Ascending aorta (tissue), 2 donors: Measurements from ENCODE around the gene WDR18. TPM values are rescaled to one million over a fixed set of nuclear protein-coding genes. Genes with fewer than 3 reads are reported as not detected.

Experiments used
- DNase-seq, 2 donors: peaks; one replicate each; pipeline ENCODE4 v3.0.0-alpha.2; 2019; ENCODE audit warnings: low spot score in 2 of 2
- H3K27ac ChIP-seq, 2 donors: fragments of 200-600 bp; sonication (generic); one replicate each; pipeline ENCODE4 v1.5.1; 2016 to 2017; ENCODE audit warnings: mild to moderate bottlenecking in 1 of 2
- H3K27me3 ChIP-seq: fragments of 200-600 bp; sonication (generic); one replicate; pipeline ENCODE4 v1.5.1; 2017
- H3K36me3 ChIP-seq, 2 donors: fragments of 200-600 bp; sonication (generic); one replicate each; pipeline ENCODE4 v1.5.1; 2016
- H3K4me1 ChIP-seq, 2 donors: fragments of 200-600 bp; sonication (generic); one replicate each; pipeline ENCODE4 v1.5.1; 2016 to 2017; ENCODE audit warnings: mild to moderate bottlenecking in 1 of 2
- H3K4me3 ChIP-seq, 2 donors: fragments of 200-600 bp; sonication (generic); one replicate each; pipeline ENCODE4 v1.5.1; 2016 to 2017; ENCODE audit warnings: mild to moderate bottlenecking in 1 of 2
- H3K9me3 ChIP-seq, 2 donors: fragments of 200-600 bp; sonication (generic); one replicate each; pipeline ENCODE4 v1.5.1; 2016
- CTCF ChIP-seq, 3 experiments: fragments of 200-600 bp in 2 of 3; fragments of 450-650 bp in 1 of 3; sonication (generic) in 2 of 3; IDR thresholded peaks; one replicate each; pipeline ENCODE4 v1.5.1; 2016 to 2019; ENCODE audit warnings: antibody characterized with exemption in 3 of 3, mild to moderate bottlenecking in 1 of 3, moderate library complexity in 1 of 3
- intact Hi-C: fragments of 100-400 bp; cut with DNase I; formaldehyde crosslinking; loops from one replicate; pipeline ENCODE4 v1.15.1; 2023
- total RNA-seq: library from RNA; depleted of rRNA; stranded (reverse); fragments of >200 nt; gene quantifications from one replicate; pipeline ENCODE4 v1.1.0, GENCODE V29; 2016

WDR18 gene
- total RNA-seq, 1 donor from 2014 or later, result 65.7 TPM

GRCh38 chr19:971795-972194 is 12.3 kb upstream of the WDR18 start:
- Histone ChIP-seq H3K4me1 (no peaks in the 10 kb centered on the region), H3K27me3 (no peaks in the 10 kb centered on the region), H3K36me3 (peaks cover 13 to 32% of the 10 kb centered on the region in 2 donors), H3K9me3 (peaks cover 7 to 8% of the 10 kb centered on the region in 2 donors), H3K4me3 (no peak overlapping the region), H3K27ac (no peak overlapping the region)
- no peak for TF ChIP-seq CTCF (IDR thresholded peaks at IDR 0.05)
- DNase-seq, result no peak
- intact Hi-C loops, result no loop called here

DNA sequence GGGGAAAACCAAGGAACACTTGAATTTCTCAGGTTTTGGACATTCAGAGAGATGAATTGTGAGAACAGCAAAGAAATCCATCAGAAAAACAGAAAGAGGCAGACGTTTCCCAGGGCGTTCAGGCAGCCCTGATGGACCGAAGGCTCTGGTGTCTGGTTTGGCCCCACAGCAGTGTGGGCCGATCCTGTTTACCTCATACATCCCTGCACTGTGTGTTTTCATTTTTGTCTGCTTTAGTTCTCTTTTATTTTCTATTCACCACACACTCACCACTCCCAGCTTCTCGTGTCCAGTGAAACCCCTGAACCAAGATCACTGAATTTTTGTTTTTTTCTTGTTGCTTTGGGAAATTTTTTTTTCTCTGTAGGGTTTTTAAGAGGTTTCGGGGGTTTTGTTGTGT is 11.9 kb upstream of the WDR18 start:
- no peak for DNase-seq
- Histone ChIP-seq H3K27ac (no peak overlapping the region), H3K4me1 (no peaks in the 10 kb centered on the region), H3K9me3 (peaks cover 7 to 8% of the 10 kb centered on the region in 2 donors), H3K27me3 (no peaks in the 10 kb centered on the region), H3K4me3 (no peak overlapping the region), H3K36me3 (peaks cover 13 to 31% of the 10 kb centered on the region in 2 donors)
- intact Hi-C loops, result no loop called here
- no peak for TF ChIP-seq CTCF (IDR thresholded peaks at IDR 0.05)

DNA sequence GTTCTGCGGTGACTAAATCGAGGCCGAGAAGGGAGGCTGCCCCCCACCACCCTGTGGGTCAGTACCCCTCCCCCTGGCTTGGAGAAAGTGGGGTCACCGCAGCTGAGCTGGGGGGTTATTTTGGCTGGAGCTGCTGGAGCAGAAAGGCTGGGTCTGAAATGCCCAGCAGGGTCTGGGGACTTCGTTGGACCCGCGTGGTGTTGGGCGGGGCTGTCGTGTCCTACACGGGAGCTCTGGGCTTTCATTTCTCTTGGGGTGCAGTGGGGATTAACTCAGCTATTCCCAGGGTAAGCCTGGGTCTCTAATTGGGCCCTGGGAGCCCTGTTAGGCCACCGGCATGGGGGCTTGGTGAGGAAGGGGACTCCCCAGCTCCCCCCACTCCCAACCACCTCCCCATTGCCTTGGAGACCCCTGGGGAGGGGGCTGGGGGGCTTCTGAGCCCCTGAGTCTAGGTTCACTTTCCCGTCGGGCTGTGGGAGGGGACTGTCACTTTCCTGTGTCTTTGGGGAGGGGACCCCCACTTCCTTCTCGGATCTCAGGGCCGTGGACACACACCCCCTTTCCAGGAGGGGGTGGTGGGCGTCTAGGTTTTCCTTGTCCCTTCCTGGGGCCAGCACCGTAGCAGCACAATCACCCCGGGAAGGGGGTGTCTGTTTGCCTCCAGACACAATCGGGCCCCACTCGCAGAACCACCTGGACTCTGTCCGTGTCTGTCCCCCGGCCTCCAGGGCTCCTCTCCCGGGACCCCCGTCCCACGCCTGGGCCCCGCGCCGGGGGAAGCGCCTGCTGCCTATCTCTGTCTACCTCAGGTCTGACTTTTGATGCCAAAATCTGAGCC is 10.2 kb upstream of the WDR18 start:
- H3K27me3 ChIP-seq, result no peaks in the 10 kb centered on the region
- H3K36me3 ChIP-seq, result peaks cover 6 to 24% of the 10 kb centered on the region in 2 donors
- H3K9me3 ChIP-seq, result peaks cover 7 to 8% of the 10 kb centered on the region in 2 donors
- no peak for TF ChIP-seq CTCF (IDR thresholded peaks at IDR 0.05)
- no peak for DNase-seq
- H3K27ac ChIP-seq, result no peak overlapping the region
- no peaks in the 10 kb centered on the region for H3K4me1 ChIP-seq
- intact Hi-C loops, result no loop called here
- H3K4me3 ChIP-seq, result no peak overlapping the region

- Histone ChIP-seq H3K36me3 (peaks cover 6 to 19% of the 10 kb centered on the region in 2 donors), H3K9me3 (peaks cover 7 to 8% of the 10 kb centered on the region in 2 donors), H3K4me3 (no peak overlapping the region), H3K27me3 (no peaks in the 10 kb centered on the region), H3K4me1 (no peaks in the 10 kb centered on the region), H3K27ac (no peak overlapping the region)
- no peak for TF ChIP-seq CTCF (IDR thresholded peaks at IDR 0.05)
- no peak for DNase-seq
- intact Hi-C loops, result no loop called here
These were observed 9.4 kb upstream of the WDR18 start for GRCh38 chr19:974564-975257.

DNA sequence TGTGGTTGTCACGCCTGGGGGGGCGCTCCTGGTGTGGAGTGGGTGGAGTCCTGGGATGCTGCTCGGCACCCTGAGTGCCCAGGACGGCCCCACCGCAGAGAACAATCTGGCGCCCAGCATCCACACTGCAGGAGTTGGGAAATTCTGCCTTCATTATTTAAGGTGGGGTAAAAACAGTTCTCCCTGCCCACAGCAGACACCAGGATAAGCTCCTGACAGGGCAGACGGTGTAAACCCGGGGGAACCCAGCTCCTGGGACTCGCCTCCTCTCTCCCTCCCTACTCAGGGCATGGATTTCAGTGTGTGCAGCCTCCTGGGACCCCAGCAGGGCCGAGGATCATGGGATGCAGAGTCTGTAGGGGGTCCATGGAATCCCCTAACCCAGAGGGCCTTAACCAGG is 7.7 kb upstream of the WDR18 start:
- H3K27ac ChIP-seq, result no peak overlapping the region
- H3K9me3 ChIP-seq, result no peaks in the 10 kb centered on the region
- H3K36me3 ChIP-seq, result peaks cover 0 to 8% of the 10 kb centered on the region in 2 donors
- no peaks in the 10 kb centered on the region for H3K27me3 ChIP-seq
- TF ChIP-seq CTCF (IDR thresholded peaks at IDR 0.05), result no peak
- H3K4me3 ChIP-seq, result no peak overlapping the region
- intact Hi-C loops, result no loop called here
- DNase-seq, result no peak
- no peaks in the 10 kb centered on the region for H3K4me1 ChIP-seq
